CD4-positive, alpha-beta T cell treated with Interleukin-1 beta for 1 hour (primary cell): ENCODE measurements around the gene JUNB.
A peak's percentile ranks its signal among the peaks of the same experiment; 100 is the strongest.
"Not testable (repeated sequence)": the region's sequence is repeated elsewhere in the genome, so short reads cannot be mapped to it uniquely, and the experiment has no call there.

Source experiments
- DNase-seq, 2 donors: peaks; one replicate each; pipeline ENCODE4 v3.0.0-alpha.2; 2020 to 2022

JUNB gene

DNA sequence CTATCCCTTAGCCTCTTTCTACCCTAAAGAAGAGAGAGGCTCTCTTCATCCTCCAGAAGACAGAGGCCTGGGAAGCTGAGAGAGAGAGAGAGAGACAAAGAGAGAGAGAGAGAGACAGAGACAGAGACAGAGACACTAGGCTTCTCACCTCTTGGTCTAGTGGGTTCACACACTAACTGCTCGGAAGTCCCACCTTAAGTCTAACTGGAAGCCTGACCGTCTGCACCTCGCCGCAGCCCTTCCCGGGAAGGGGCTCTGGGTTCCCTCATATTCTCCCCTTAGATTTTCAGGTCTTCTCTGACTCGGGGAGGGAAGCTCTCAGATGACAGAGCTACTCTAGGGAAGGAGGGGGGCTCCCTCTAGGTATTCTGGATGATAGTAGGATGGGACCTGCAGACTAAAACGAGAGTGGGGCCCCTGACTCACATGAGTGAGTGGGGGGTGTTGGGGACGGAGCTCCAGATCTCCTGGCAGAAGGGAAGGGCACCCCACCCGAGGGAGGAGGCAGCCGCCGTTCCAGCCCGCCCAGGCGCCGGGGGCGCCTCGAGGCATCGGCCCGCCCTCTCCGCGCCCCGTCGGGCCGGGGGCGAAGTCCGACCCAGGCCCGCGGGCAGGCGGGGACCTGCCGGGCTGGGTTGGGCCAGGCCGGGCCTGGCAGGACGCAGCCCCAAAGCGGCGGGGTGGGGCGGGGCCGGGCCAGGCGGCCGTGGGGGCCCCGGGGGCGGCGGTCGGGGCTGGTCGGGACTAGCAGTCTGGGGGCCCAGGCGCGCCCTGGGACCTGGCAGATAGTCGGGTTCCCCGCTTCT lies 2.0 kb upstream of the JUNB start:
- DNase-seq = no peak

DNA sequence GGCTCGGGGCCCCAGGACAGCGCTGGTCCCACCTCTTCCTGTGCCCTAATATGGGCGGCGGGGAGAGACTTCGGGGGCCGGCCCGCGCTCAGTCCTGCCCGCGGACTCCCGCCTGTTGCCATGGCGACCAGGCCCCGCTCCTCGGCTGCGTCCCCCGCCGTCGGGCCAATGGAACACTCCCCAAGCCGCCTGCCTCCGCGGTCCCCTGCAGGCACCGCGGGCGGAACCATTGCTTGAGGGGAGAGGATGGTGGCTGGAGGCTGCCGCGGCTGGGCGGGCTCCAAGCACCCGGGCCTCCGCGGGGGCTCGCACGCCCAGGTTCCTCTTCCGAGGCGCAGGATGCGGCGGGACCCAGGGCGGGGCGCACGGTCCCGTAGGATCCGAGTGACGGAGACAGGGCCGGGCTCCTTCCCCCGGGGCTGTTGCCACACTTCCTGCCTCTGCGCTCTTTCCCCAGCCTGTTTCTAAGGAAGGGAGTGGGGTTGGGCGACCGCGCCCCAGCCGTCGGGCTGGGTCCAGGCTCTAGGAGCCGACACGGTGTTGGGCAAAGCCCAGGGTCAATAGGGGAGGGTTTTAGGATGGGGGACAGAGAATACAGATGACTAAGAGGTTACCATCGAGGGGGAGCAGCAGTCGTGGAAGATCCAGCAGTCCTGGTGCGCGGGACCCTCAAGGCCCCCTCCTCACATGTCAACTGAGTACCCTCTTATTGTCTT lies 1.2 kb upstream of the JUNB start:
- peak; percentile 97 to 99 for DNase-seq

DNA sequence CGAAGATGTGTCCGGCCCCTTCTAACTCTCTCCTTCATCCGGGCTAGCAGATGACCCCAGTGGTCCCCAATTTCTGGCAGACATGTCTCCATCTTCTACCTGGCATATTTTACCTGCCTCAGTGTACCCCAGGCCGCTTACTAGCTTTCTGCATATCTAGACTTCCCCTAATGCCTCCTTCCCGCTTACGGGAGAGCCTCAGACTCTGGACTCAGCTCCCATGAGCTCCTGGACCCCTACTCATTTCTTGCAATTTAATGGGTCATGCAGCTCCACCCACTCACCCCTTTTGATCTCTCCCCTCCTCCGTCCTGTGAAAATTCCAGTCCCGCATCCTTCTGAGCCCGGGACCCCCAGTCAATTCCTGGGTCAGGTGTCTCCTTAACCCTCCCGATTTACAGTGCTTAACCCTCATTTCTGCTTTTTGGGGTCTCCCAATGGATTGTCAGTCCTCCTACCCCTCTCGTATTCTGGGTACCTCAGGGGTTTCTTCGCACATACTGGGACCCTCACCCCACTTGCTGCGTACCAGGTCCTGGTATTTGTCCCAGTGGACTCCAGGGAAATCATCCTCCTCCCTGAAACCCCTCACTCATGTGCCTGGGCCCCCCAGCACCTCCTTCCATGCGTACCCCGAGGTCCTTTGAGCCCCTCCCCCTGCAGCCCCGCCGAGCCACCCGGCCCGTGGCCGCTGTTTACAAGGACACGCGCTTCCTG lies 500 bp upstream of the JUNB start:
- DNase-seq = peak in 1 of 2 donors; percentile 39

DNA sequence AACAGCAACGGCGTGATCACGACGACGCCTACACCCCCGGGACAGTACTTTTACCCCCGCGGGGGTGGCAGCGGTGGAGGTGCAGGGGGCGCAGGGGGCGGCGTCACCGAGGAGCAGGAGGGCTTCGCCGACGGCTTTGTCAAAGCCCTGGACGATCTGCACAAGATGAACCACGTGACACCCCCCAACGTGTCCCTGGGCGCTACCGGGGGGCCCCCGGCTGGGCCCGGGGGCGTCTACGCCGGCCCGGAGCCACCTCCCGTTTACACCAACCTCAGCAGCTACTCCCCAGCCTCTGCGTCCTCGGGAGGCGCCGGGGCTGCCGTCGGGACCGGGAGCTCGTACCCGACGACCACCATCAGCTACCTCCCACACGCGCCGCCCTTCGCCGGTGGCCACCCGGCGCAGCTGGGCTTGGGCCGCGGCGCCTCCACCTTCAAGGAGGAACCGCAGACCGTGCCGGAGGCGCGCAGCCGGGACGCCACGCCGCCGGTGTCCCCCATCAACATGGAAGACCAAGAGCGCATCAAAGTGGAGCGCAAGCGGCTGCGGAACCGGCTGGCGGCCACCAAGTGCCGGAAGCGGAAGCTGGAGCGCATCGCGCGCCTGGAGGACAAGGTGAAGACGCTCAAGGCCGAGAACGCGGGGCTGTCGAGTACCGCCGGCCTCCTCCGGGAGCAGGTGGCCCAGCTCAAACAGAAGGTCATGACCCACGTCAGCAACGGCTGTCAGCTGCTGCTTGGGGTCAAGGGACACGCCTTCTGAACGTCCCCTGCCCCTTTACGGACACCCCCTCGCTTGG lies 966 bp downstream of the JUNB start:
- DNase-seq = peak; percentile 70 to 71

DNA sequence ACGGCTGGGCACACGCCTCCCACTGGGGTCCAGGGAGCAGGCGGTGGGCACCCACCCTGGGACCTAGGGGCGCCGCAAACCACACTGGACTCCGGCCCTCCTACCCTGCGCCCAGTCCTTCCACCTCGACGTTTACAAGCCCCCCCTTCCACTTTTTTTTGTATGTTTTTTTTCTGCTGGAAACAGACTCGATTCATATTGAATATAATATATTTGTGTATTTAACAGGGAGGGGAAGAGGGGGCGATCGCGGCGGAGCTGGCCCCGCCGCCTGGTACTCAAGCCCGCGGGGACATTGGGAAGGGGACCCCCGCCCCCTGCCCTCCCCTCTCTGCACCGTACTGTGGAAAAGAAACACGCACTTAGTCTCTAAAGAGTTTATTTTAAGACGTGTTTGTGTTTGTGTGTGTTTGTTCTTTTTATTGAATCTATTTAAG lies 1.6 kb downstream of the JUNB start:
- no peak for DNase-seq

DNA sequence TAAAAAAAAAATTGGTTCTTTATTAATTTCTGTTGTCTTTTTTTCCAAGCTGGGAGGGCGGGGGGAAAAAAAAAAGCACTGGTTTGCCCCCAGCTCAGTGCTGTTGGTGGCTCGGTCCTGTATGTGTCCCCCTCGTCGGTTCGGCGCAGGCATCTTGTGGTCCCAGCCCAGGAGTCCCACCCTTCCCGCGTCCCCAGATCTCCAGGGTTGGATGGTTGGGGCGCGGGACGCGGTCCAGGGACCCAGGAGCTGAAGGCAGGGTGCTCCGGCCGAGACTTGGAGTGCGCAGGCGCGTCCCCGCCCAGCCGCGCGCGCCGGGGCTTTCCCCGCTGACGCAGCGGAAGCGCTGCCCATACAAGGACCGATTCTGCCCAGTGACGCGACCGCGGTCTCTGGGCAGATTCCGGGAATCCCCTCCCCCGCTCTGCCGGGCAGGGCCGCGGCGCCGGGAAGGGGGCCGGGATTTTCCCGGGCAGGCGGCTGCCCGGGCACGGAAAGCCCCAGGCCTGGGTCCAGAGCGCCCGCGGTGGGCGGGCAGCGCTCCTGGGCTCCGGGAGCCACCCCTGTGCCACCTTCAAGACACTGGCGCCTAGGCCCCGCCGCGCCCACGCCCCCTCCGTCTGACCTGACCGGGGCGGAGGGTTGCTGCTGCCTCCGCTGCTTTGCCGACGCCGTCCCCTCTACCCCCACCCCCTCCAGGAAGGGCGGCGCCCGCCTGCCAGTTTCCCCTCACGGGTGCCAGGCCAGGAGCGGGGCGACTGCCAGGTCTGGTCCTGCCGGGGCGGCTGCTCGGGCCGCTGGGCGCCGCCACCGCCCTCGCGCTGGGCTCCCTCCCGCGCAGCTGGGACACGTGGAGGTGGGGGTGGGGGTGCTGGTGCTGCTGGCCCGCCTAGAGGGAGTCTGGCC lies 2.3 kb downstream of the JUNB start:
- peak; percentile 96 to 97 for DNase-seq

DNA sequence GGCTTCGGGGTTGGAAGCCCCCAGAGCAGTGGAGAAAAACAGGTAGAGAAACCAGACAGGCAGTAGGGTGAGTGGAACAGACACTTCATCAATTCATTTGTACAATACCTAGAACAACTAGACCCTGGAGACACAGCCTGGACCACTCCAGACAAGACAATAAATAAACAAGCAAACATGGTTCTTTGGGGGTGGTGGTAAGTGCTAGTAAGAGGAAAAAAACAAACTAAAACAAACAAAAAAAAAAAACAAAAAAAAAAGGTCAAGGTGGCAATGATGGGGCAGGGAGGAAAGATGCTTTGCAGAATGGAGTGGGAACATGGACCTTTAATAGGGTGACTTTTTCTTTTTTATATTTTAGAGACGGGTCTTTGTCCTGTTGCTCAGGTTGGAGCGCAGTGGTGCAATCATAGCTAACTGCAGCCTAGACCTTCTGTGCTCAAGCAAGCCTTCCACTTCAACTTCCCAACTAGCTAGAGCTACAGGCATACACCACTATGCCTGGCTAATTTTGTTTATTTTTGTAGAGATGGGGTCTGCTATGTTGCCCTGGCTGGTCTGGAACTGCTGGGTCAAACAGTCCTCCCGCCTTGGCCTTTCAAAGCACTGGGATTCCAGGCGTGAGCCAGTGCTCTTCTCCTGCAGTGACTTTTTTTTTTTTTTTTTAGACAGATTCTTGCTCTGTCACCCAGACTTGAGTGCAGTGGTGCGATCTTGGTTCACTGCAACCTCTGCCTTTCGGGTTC lies 3.1 kb downstream of the JUNB start:
- peak; percentile 42 to 51 for DNase-seq

DNA sequence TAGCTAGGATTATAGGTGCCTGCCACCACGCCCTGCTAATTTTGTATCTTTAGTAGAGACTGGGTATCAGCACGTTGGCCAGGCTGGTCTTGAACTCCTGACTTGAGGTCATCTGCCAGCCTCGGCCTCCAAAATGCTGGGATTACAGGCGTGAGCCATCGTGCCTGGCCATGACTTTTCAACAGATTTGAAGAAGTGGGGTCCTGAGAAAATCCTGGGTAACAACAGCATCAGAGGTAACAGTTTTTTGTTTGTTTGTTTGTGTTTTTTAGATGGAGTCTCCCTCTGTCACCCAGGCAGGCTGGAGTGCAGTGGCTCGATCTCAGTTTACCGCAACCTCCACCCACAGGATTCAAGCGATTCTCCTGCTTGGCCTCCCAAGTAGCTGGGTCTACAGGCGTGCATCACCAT lies 3.7 kb downstream of the JUNB start:
- DNase-seq = peak in 1 of 2 donors; percentile 45

DNA sequence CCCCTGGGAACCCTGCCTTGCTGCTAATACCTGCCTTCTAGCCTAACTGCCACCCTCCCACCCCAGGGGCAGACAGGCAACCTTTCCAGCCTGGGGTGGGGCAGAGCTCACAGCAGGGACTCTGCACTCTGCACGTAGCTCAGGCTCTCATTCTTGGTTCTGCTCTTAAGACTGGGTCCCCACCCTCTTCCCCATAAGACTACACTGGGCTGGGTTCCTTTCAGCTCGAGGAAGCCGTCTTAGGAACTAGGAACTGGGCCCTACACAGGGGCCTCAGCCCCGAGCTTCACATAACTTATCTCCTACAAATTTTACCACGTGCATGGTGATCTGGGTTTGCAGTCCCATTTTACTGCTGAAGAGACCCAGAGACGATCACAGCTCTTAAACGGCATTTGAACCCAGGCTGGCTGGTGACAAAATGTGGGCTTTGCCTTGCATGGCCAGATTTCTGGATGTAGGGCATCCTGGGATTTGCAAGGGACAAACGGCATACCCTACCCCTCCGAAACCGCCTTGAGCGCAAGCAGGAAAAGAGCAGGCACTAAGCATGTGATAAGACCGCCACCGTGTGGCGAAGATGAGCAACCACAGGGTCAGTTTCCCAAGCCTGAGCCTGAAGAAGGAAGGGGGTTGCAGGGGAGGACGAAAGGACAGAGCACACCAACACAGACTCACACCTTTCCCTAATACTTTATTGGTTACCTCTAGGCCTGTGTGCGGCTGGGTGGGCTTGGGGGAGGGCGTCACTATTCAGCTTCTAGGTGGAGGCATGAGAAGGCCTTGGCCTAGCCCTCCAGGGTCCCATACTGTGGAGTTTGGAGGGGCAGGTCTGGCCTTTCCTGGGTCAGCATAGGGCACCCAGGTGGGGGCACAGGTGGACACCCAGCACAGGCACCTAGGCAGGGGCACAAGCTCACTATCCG lies 5.1 kb downstream of the JUNB start:
- DNase-seq = peak; percentile 79 to 83

DNA sequence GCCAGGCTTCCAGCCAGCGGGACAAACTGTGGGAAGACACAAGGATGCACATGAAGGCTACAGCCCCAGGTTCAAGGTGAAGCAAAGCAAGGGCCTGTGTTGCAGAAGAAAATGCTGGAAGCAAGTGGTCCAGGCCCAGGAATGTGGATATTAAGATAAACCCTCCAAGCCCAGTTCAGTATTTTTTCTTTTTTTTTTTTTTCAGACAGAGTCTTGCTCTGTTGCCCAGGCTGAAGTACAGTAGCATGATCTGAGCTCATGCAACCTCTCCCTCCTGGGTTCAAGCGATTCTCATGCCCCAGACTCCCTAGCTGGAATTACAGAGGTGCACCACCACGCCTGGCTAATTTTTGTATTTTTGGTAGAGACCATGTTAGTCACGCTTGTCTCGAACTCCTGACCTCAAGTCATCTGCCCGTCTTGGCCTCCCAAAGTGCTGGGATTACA lies 5.9 kb downstream of the JUNB start:
- DNase-seq = no peak

DNA sequence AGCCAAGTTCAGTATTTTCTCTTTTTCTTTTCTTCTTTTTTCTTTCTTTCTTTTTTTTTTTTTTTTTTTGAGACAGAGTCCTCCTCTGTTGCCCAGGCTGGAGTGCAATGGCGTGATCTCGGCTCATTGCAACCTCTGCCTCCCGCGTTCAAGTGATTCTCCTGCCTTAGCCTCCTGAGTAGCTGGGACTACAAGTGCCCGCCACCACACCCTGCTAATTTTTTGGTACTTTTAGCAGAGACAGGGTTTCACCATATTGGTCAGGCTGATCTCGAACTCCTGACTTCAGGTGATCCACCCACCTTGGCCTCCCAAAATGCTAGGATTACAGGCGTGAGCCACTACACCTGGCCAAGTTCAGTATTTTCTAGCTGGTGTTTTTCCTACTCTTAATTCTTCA lies 6.3 kb downstream of the JUNB start:
- not testable (repeated sequence) for DNase-seq

DNA sequence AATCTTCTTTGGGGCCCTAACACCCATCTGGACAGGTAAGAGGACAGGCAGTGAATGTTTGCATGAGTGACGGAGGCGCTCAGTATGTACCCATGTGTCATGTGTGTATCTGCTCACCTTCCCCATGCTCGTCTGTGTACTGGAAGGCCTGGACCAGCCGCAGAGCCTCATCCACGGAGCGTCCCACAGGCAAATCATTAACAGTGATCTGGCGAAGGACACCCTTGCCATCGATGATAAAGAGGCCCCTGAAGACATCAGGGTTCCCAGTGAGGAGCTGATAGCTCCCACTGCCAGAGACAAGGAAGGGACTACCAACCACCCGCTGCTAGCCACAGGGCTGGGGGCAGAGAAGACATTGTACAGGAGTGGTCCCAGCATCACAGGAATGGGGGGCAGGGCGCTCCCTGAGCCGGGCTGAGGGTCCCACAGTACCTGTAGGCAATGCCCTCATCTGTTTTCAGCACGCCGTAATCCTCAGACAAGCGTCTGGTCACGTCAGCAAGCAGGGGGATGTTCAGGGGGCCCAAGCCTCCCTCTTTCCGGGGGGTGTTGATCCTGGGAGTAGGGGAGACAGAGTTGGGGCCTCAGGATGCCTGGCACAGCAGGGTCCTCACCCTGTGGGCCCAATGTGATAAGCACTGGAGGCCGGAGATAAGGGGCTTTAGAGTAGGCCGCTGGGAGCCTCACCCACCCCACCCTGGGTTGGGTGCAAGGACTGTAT lies 8.6 kb downstream of the JUNB start:
- no peak for DNase-seq

DNA sequence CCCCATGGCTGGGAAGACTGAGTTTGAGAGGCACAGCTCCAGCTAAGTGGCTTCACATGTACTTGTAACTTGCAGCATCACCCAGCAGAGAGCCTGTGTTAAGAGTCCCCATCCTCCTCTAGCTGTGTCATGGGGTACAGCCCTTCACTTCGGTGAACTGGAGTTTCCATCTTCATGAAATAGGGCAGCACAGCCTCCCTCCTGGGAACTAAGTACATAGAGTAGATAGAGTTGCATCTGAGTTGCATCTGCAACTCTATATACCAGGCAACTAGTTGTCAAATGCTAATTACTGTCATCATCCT lies 9.1 kb downstream of the JUNB start:
- no peak for DNase-seq

DNA sequence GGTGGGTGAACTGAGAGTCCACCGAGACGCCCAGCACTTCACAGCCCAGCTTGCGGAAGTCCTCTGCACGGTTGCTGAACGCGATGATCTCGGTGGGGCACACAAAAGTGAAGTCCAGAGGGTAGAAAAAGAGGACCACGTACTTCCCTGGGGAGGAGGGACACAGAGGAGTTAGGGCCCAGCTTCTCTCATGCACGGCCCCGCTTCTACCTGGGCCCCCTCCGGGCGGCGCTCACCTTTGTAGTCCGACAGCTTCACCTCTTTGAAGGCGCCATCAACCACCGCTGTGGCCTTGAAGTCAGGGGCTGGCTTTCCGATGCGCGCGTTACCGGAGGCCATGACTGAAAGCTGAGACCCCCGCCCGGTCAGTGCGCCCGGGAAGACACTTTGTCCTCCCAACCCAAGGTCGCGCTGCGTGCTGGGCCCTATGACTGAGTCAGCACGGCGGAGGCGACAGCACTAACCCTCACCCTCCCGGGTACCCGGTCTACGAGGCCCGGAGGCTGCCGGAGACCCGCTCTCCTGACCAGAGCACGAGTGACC lies 9.7 kb downstream of the JUNB start:
- no peak for DNase-seq

DNA sequence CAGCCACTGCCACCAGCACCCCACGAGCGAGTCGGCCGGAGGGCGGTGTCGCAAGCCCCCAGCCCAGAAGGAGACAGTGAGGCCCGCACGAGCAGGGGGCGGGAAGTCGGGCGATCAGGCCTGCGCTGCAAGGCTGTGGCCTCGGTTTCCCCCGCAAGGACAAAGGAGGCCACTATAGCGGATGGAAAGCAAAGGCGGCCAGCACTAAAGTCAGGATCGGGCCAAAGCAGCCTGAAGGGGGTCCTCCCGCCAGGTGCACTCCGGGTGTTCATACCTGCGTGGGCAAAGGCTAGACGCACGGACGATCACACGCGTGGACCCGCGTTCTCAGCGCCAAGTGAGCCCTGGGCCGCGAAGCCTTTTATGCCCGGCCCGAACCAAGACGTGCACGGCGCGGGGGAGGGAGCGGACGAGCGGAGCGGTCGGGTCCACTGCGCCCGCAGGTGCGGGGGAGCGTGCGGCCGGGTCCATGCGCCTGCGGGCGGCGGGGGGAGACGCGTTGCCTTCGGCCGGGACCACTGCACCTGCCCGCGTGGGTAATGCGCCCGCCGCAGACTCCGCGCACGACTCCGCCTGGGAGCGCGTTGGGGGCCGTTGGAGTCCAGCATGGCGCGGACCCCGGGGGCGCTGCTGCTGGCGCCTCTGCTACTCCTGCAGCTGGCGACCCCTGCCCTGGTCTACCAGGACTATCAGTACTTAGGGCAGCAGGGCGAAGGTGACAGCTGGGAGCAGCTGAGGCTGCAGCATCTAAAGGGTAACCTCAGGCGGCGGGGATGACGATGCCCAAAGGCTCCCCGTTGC lies 10.4 kb downstream of the JUNB start, which contains the start of the genes PRDX2 and THSD8:
TSS of gene PRDX2 (minus strand) at position 335 of the 801 bp plus-strand sequence. CDS start 539 bp downstream, outside the sequence.
TSS of gene THSD8 (plus strand) at position 604 of the 801 bp plus-strand sequence. CDS start at position 607, 3 bp downstream.
- DNase-seq = peak; percentile 79 to 81

DNA sequence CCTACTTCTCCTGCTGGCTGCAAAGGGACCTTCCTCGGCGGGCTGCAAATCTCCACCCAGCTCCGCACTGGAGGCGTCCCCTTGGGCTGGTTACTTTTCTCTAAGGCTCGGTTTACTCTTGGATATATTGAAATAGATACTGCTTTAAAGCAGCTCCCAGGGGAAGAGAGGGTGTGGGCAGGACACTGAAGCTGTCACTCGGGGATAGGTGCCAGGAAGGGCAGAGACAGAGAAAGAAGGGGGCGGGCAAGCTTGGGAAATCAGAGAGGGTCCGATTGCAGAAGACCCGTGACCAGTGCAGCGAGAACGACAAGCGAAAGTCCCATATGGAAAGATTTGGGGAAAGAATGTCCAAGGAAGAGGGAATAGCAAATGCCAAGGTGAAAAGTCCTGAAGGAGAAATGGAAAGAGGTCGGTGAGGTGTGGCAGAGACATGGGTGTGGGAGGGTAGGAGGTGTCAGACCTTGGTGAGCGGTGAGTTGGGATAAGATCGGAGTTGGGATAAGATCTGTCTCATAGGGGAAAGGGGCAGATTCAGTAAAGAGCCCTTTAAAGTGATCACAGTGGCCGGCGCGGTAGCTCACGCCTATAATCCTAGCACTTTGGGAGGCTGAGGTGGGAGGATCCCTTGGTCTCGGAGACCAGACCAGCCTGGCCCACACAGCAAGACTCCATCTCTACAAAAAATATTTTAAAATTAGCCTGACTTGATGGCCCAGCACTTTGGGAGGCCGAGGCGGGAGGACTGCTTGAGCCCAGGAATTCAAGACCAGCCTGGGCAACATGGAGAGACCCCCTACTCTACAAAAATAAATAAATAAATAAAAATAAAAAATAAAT lies 11.2 kb downstream of the JUNB start:
- DNase-seq = no peak

DNA sequence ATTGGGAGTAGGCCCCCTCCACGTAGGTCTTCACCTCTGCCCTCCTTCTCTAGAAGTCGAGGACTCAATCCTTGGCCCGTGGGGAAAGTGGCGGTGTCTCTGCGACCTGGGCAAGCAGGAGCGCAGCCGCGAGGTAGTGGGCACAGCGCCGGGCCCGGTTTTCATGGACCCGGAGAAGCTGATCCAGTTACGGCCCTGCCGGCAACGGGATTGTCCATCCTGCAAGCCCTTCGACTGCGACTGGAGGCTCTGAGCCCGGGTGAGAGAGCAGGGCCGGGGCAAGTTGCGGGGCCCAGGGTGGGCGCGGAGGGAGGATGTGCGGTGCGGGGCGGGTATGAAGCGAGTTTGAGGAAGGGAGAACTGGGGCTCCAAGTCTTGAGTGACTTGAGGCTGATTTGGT lies 12.8 kb downstream of the JUNB start:
- no peak for DNase-seq
